ENCODE results near the gene CNTN4. TPM values are rescaled to one million over a fixed set of nuclear protein-coding genes. Genes with fewer than 3 reads are reported as not detected.

The CNTN4 gene
- total RNA-seq, 6 donors from 2014 or later = 1.0 to 13.5 (median 6.3) TPM

- Histone ChIP-seq H3K27ac (no peak overlapping the region), H3K4me1 (no peaks in the 10 kb centered on the region), H3K36me3 (no peaks in the 10 kb centered on the region), H3K27me3 (no peaks in the 10 kb centered on the region), H3K9me3 (peaks cover 0 to 7% (median 2%) of the 10 kb centered on the region in 4 donors), H3K4me3 (no peak overlapping the region)
- peak in 1 of 2 donors; percentile 65 for DNase-seq
- WGBS, 2 donors = 85 to 93% methylated on average over 8 to 21 of the region's 28 CpGs
- ATAC-seq (ENCODE audit: low FRiP score in 2 of 2) = no peak
- TF ChIP-seq POLR2A (IDR thresholded peaks at IDR 0.05) (no peak), POLR2AphosphoS5 (IDR thresholded peaks at IDR 0.05) (no peak), CTCF (IDR thresholded peaks at IDR 0.05) (no peak), EP300 (IDR thresholded peaks at IDR 0.05) (no peak)
Observed at GRCh38 chr3:2352134-2352762, 253.6 kb downstream of the CNTN4 start.

GRCh38 chr3:2354702-2355101 lies 256.0 kb downstream of the CNTN4 start:
- DNase-seq = no peak
- no peak overlapping the region for H3K4me3 ChIP-seq
- 4 to 14% methylated on average over 1 of the region's 1 CpG for WGBS, 2 donors
- no peak overlapping the region for H3K27ac ChIP-seq
- peak in 1 of 2 donors; percentile 74 for ATAC-seq (ENCODE audit: low FRiP score in 2 of 2)
- no peaks in the 10 kb centered on the region for H3K36me3 ChIP-seq
- H3K4me1 ChIP-seq = no peaks in the 10 kb centered on the region
- no peak for TF ChIP-seq POLR2A (IDR thresholded peaks at IDR 0.05)
- TF ChIP-seq EP300 (IDR thresholded peaks at IDR 0.05) = no peak
- TF ChIP-seq POLR2AphosphoS5 (IDR thresholded peaks at IDR 0.05) = no peak
- no peak for TF ChIP-seq CTCF (IDR thresholded peaks at IDR 0.05)
- H3K9me3 ChIP-seq = peaks cover 0 to 7% (median 2%) of the 10 kb centered on the region in 4 donors
- no peaks in the 10 kb centered on the region for H3K27me3 ChIP-seq

DNA sequence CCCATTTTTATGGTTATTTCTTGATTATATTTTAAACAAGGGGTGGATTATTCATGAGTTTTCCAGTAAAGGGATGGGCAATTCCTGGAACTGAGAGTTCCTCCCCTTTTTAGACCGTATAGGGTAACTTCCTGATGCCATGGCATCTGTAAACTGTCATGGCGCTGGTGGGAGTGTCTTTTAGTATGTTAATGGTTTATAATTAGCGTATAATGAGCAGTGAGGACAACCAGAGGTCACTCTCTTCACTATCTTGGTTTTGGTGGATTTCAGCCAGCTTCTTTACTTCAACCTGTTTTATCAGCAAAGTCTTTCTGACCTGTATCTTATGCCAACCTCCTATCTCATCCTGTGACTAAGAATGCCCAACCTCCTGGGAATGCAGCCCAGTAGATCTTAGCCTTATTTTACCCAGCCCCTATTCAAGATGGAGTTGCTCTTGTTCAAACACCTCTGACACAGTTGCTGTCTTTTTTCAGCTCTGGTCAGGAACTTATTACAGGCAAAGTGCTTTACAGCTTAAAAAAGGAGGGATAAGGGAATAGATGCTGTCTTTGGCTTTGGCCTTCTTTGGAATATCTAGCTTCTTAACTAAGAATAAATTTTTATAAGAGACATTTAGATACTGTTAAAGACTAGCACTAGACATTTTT lies 257.8 kb downstream of the CNTN4 start:
- TF ChIP-seq CTCF (IDR thresholded peaks at IDR 0.05) (no peak), EP300 (IDR thresholded peaks at IDR 0.05) (no peak)
- WGBS, 2 donors = 80 to 81% methylated on average over 3 of the region's 3 CpGs
- Histone ChIP-seq H3K36me3 (no peaks in the 10 kb centered on the region), H3K4me1 (no peaks in the 10 kb centered on the region), H3K4me3 (no peak overlapping the region), H3K27ac (no peak overlapping the region), H3K9me3 (peaks cover 0 to 7% (median 2%) of the 10 kb centered on the region in 4 donors), H3K27me3 (no peaks in the 10 kb centered on the region)
- DNase-seq (no peak), ATAC-seq (ENCODE audit: low FRiP score in 2 of 2) (no peak)

- no peak overlapping the region for H3K4me3 ChIP-seq
- no peaks in the 10 kb centered on the region for H3K9me3 ChIP-seq
- H3K27me3 ChIP-seq = no peaks in the 10 kb centered on the region
- TF ChIP-seq POLR2AphosphoS5 (IDR thresholded peaks at IDR 0.05) (no peak), POLR2A (IDR thresholded peaks at IDR 0.05) (no peak), CTCF (IDR thresholded peaks at IDR 0.05) (no peak), EP300 (IDR thresholded peaks at IDR 0.05) (no peak)
- no peaks in the 10 kb centered on the region for H3K36me3 ChIP-seq
- H3K4me1 ChIP-seq = no peaks in the 10 kb centered on the region
- DNase-seq = no peak
- ATAC-seq (ENCODE audit: low FRiP score in 2 of 2) = no peak
- H3K27ac ChIP-seq = no peak overlapping the region
- WGBS, 2 donors = 84 to 93% methylated on average over 2 of the region's 2 CpGs
Observed at GRCh38 chr3:2360815-2361214, 262.1 kb downstream of the CNTN4 start.

DNA sequence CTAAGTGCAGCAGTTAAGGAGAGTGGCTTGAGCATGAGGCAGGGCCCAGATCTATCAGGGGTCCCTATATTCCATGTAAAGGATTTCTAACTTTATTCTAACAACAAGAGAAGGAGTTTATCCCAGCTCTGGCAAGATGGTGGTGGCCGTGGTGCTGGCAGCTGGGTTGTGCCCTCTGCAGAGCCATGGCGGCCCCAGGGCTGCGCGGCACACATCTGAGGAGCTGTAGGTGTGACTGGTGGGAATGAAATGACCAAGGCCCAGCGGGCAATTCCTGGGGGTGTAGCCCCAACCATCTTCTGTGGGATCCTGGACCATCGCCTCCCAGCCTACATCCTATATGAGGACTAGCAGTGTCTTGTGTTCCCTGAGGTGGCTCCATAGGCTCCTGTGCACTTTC lies 263.5 kb downstream of the CNTN4 start:
- Histone ChIP-seq H3K36me3 (no peaks in the 10 kb centered on the region), H3K4me1 (no peaks in the 10 kb centered on the region), H3K4me3 (no peak overlapping the region), H3K9me3 (no peaks in the 10 kb centered on the region), H3K27me3 (no peaks in the 10 kb centered on the region), H3K27ac (no peak overlapping the region)
- no peak for TF ChIP-seq POLR2AphosphoS5 (IDR thresholded peaks at IDR 0.05)
- TF ChIP-seq POLR2A (IDR thresholded peaks at IDR 0.05) = no peak
- TF ChIP-seq EP300 (IDR thresholded peaks at IDR 0.05) = no peak
- TF ChIP-seq CTCF (IDR thresholded peaks at IDR 0.05) = no peak
- DNase-seq = peak in 1 of 2 donors; percentile 48
- no peak for ATAC-seq (ENCODE audit: low FRiP score in 2 of 2)
- WGBS, 2 donors = 92 to 94% methylated on average over 4 to 6 of the region's 6 CpGs

Data from upper lobe of left lung (tissue), 6 donors.